T-helper 17 cell (primary cell): ENCODE measurements around the gene KCTD8. TPM values are rescaled to one million over a fixed set of nuclear protein-coding genes. Genes with fewer than 3 reads are reported as not detected.

ENCODE experiments used
- ATAC-seq: fragments of 150-1000 bp; cut with Tn5 transposase; 2 replicates; pipeline ENCODE4 v1.10.0; 2021; ENCODE audit warnings: mild to moderate bottlenecking, moderate library complexity
- DNase-seq, 3 donors: peaks; one replicate each; pipeline versions ENCODE4 v3.0.0 to v3.0.0-alpha.2; 2020 to 2021
- H3K9me3 ChIP-seq: one replicate; pipeline ENCODE4 v1.7.0; 2013; ENCODE audit warnings: low read length, mild to moderate bottlenecking; ENCODE audit not compliant: control insufficient read depth, poor library complexity, severe bottlenecking
- H3K27ac Mint-ChIP-seq: one replicate; pipeline ENCODE4 v1.8.0; 2022; ENCODE audit warnings: mild to moderate bottlenecking, moderate library complexity, mixed read lengths
- H3K27me3 Mint-ChIP-seq: one replicate; pipeline ENCODE4 v1.8.0; 2022; ENCODE audit warnings: mixed read lengths
- H3K36me3 Mint-ChIP-seq: one replicate; pipeline ENCODE4 v1.8.0; 2022; ENCODE audit warnings: low read depth, mixed read lengths
- H3K4me1 Mint-ChIP-seq: one replicate; pipeline ENCODE4 v1.8.0; 2022; ENCODE audit warnings: mild to moderate bottlenecking, mixed read lengths
- H3K4me3 Mint-ChIP-seq: one replicate; pipeline ENCODE4 v1.8.0; 2022; ENCODE audit warnings: mild to moderate bottlenecking, moderate library complexity, mixed read lengths
- total RNA-seq, 4 donors: library from RNA in 2 of 4; stranded (reverse) in 2 of 4; gene quantifications; one replicate each; pipeline ENCODE4 v1.2.3 and lab custom pipeline; 2022 to 2026

Gene KCTD8
- total RNA-seq, 2 donors from 2014 or later, result not detected

DNA sequence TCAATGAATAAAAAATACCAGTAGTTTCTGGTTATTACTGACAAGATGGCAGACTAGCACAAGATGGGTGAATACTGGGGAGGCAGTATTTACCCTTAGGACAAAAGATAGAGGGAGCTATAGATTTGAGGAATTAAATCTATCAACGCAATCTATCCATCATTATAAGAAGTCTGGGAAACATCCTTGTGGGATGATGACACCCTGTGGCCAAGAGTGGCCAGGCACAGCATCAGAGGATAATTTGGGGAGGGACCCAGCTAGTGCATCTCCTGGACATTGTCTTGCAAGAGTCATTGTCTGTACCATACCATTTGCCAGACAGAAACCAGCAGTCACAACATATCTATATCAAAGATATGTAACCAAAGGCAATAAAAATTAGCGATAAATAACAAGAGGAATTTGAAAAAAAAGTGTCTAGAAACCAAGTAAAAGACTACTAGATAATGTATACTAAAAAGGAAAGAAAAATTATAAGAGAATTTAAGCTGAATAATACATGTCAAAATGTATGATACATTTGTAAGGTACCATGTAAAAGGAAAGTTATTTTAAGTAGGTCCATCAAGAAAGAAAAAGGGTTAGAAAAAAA, 22.9 kb downstream of the KCTD8 start:
- Mint-ChIP-seq H3K27ac (no peak overlapping the region), H3K27me3 (no peaks in the 10 kb centered on the region), H3K4me1 (no peaks in the 10 kb centered on the region), H3K4me3 (no peak overlapping the region), H3K36me3 (no peaks in the 10 kb centered on the region)
- DNase-seq (no peak), ATAC-seq (no peak)
- peaks cover 3% of the 10 kb centered on the region for H3K9me3 ChIP-seq

DNA sequence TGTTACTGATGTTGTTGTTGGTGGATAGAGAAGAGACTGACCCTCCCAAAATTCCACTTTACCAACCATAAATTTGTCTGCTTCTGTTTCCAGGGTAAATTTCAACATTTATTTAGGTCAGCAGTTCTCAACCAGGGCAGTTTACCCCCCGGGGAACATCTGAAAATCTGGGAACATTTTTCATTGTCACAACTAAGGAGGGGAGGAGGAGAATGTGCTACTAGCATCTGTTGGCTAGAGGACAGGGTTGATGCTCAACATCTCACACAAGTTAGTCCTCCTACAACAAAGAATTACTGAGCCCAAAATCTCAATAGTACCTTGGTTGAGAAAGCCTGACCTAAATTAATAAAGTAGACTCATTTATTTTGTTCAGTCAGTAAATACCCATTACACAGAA, 25.7 kb downstream of the KCTD8 start:
- ATAC-seq (no peak), DNase-seq (no peak)
- H3K36me3 Mint-ChIP-seq, result no peaks in the 10 kb centered on the region
- H3K27me3 Mint-ChIP-seq, result no peaks in the 10 kb centered on the region
- no peak overlapping the region for H3K27ac Mint-ChIP-seq
- H3K9me3 ChIP-seq, result peaks cover 3% of the 10 kb centered on the region
- H3K4me3 Mint-ChIP-seq, result no peak overlapping the region
- no peaks in the 10 kb centered on the region for H3K4me1 Mint-ChIP-seq

DNA sequence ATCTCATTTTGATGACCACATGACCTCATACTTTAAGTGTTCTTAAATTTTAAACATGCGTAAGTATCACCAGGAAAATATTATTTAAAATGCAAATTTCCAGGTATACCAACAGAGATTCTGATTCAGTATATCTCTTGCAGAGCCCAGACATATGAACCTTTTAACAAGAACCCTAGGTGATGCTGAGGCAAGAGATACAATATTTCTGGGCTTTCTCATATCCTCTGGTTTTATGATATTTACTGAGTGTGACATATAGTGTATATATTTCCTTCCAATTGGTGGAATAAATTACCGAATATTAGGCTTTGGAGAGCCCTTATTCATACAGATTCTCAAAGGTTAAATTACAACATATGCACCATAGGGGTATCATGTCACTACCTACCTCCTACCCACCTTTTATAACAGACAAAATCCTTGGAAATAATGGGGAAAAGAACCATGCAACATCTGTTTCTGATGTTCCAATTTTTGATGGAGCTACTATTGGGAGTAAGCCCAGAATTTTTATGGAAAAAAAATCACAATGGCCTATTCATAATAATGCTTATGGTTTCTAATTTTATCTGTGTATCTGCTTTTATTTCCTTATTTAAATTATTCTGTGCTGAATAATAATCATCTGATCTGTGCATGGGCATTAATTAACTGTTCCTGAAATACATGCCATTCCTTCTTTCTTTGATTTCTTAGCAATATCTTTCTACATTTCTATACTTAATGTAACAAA, 27.1 kb downstream of the KCTD8 start:
- H3K27me3 Mint-ChIP-seq, result no peaks in the 10 kb centered on the region
- H3K27ac Mint-ChIP-seq, result no peak overlapping the region
- H3K36me3 Mint-ChIP-seq, result no peaks in the 10 kb centered on the region
- peaks cover 3% of the 10 kb centered on the region for H3K9me3 ChIP-seq
- ATAC-seq, result no peak
- no peaks in the 10 kb centered on the region for H3K4me1 Mint-ChIP-seq
- no peak overlapping the region for H3K4me3 Mint-ChIP-seq
- no peak for DNase-seq

DNA sequence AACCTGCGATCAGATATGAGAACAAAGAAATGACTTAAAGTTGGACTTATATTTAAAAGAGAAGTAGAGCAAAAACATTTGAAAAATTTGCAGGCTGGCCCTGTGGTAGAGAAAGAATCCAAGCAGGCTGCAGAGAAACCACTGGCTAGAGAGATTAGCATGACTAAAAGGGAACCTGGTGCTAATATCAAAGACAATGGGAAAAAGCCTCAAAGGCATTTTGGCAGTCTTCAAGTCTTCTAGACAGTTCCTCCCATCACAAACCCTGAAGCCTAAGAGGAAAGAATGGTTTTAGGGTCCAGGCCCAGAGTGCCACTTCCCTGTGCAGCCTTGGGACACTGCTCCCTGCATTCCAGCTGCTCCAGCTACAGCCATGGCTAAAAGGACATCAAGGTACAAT, 33.4 kb downstream of the KCTD8 start:
- H3K36me3 Mint-ChIP-seq, result no peaks in the 10 kb centered on the region
- no peak overlapping the region for H3K4me3 Mint-ChIP-seq
- no peaks in the 10 kb centered on the region for H3K27me3 Mint-ChIP-seq
- ATAC-seq (no peak), DNase-seq (no peak)
- H3K4me1 Mint-ChIP-seq, result no peaks in the 10 kb centered on the region
- H3K9me3 ChIP-seq, result no peaks in the 10 kb centered on the region
- H3K27ac Mint-ChIP-seq, result no peak overlapping the region

- no peak for ATAC-seq
- Mint-ChIP-seq H3K27ac (no peak overlapping the region), H3K4me1 (no peaks in the 10 kb centered on the region), H3K36me3 (no peaks in the 10 kb centered on the region), H3K27me3 (no peaks in the 10 kb centered on the region), H3K4me3 (no peak overlapping the region)
- no peak for DNase-seq
- H3K9me3 ChIP-seq, result no peaks in the 10 kb centered on the region
Measured at GRCh38 chr4:44368413-44369167, 80.0 kb downstream of the KCTD8 start.

GRCh38 chr4:44354172-44354571, 94.4 kb downstream of the KCTD8 start:
- no peaks in the 10 kb centered on the region for H3K4me1 Mint-ChIP-seq

DNA sequence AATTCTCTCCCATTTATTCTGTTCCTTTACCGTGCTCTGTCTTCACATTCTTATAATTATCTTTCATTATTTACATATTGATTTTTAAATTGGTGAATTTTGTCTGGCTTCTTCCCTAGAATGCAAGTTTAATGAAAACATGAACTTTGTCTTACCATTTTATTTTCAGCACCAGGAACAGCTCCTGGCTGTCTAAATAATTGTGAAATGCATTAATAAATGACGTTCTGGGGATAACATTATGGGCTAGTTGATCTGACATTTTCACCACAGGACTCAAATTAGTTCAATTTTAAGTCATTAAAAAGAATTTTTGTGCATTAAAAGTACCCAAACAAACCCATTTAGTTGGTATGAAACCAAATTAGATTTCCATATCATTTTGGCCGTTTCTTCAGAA, 97.5 kb downstream of the KCTD8 start:
- H3K36me3 Mint-ChIP-seq, result no peaks in the 10 kb centered on the region

More at GRCh38 chr4:44354172-44354571, 94.4 kb downstream of the KCTD8 start:
- H3K9me3 ChIP-seq, result no peaks in the 10 kb centered on the region
- H3K27me3 Mint-ChIP-seq, result no peaks in the 10 kb centered on the region
- H3K36me3 Mint-ChIP-seq, result no peaks in the 10 kb centered on the region
- ATAC-seq (no peak), DNase-seq (no peak)
- H3K27ac Mint-ChIP-seq, result no peak overlapping the region
- no peak overlapping the region for H3K4me3 Mint-ChIP-seq

DNA sequence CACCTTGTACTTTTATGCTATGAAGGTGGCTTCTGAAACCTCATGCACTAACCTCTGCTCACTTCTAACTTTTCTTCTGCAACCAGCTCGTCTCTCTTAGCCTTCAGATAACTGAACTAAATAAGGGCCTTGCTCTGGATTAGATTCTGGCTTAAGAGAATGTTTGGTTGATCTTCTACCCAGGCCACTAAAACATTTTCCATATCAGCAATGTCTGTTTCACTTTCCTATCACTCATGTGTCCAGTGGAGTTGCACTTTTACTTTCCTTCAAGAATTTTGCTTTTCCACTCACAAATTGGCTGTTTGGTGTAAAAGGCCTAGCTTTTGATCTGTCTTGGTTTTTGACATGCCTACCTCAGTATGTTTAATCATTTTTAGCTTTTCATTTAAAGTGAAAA, 105.8 kb downstream of the KCTD8 start:
- H3K4me1 Mint-ChIP-seq, result no peaks in the 10 kb centered on the region
- no peaks in the 10 kb centered on the region for H3K9me3 ChIP-seq
- H3K27ac Mint-ChIP-seq, result no peak overlapping the region
- H3K36me3 Mint-ChIP-seq, result no peaks in the 10 kb centered on the region
- H3K27me3 Mint-ChIP-seq, result no peaks in the 10 kb centered on the region
- DNase-seq (no peak), ATAC-seq (no peak)
- H3K4me3 Mint-ChIP-seq, result no peak overlapping the region

More for the DNA sequence above, 97.5 kb downstream of the KCTD8 start:
- H3K27ac Mint-ChIP-seq, result no peak overlapping the region
- no peaks in the 10 kb centered on the region for H3K4me1 Mint-ChIP-seq
- H3K27me3 Mint-ChIP-seq, result no peaks in the 10 kb centered on the region
- H3K9me3 ChIP-seq, result no peaks in the 10 kb centered on the region
- H3K4me3 Mint-ChIP-seq, result no peak overlapping the region
- ATAC-seq (no peak), DNase-seq (no peak)

GRCh38 chr4:44326741-44327140, 121.9 kb downstream of the KCTD8 start:
- no peaks in the 10 kb centered on the region for H3K36me3 Mint-ChIP-seq
- no peaks in the 10 kb centered on the region for H3K4me1 Mint-ChIP-seq
- no peak for ATAC-seq
- no peak overlapping the region for H3K27ac Mint-ChIP-seq
- H3K4me3 Mint-ChIP-seq, result no peak overlapping the region
- no peak for DNase-seq
- H3K9me3 ChIP-seq, result no peaks in the 10 kb centered on the region
- no peaks in the 10 kb centered on the region for H3K27me3 Mint-ChIP-seq

DNA sequence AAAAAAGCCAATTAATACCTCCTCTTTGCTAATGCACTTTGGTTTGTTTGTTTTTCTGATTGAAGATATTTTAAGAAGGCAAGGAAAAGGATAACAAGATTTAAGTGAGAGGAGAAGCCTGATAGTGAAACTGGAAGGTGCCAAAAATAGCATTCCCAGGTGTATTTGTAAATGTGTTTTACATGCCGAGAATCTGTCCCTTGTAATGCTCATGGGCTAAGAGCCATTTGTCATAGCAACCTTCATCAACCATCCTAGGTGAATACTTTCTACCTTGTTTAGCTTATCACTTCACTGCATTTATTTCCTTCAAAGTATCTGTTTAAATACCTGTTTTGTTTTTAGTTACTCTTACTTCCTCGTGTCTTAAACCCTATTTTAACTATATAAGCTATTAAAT, 127.8 kb downstream of the KCTD8 start:
- ATAC-seq (no peak), DNase-seq (no peak)
- H3K27ac Mint-ChIP-seq, result no peak overlapping the region
- H3K9me3 ChIP-seq, result no peaks in the 10 kb centered on the region
- H3K36me3 Mint-ChIP-seq, result no peaks in the 10 kb centered on the region
- H3K27me3 Mint-ChIP-seq, result no peaks in the 10 kb centered on the region
- H3K4me1 Mint-ChIP-seq, result no peaks in the 10 kb centered on the region
- H3K4me3 Mint-ChIP-seq, result no peak overlapping the region

DNA sequence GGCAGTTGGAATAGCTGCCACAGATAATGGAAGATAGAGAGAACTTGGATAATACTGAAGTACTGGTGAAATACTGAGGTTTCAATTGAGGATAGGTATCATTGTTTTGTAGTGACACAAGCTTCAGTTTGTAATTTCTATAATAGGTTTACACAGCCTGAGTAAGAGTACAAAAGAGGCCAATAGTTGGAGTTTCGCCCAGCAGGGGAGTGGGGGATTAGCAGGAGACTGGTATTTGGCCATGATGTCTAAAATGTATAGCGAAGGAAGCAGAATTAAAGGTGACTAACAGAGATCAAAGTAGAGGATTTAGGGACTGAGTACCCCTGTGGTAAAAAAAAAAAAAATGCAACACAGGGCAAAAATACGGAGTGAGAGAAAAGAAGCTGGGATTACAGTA, 129.5 kb downstream of the KCTD8 start:
- no peak overlapping the region for H3K4me3 Mint-ChIP-seq
- no peaks in the 10 kb centered on the region for H3K27me3 Mint-ChIP-seq
- H3K4me1 Mint-ChIP-seq, result no peaks in the 10 kb centered on the region
- ATAC-seq, result no peak
- no peak for DNase-seq
- no peaks in the 10 kb centered on the region for H3K36me3 Mint-ChIP-seq
- no peaks in the 10 kb centered on the region for H3K9me3 ChIP-seq
- no peak overlapping the region for H3K27ac Mint-ChIP-seq

GRCh38 chr4:44313702-44314101, 134.9 kb downstream of the KCTD8 start:
- Mint-ChIP-seq H3K36me3 (no peaks in the 10 kb centered on the region), H3K27me3 (no peaks in the 10 kb centered on the region), H3K27ac (no peak overlapping the region), H3K4me3 (no peak overlapping the region), H3K4me1 (no peaks in the 10 kb centered on the region)
- no peak for ATAC-seq
- no peaks in the 10 kb centered on the region for H3K9me3 ChIP-seq
- DNase-seq, result no peak

DNA sequence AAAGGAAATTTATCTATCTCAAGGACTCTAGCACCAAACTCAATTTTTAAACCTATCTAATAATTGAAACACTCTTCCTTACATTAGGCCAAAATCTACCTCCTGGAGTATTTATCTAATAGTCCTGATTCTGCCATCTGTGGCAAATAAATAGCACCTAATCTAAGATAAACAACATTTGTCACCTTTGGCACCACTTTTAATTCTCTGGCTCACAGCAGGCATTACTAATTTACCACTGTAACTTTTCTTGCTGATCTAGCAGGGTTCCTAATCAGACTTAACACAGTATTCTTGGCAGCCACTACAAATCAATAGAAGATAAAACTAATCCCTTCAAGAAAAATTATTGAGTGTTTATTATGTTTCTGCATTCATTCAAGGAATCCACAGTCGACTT, 161.1 kb downstream of the KCTD8 start:
- Mint-ChIP-seq H3K4me1 (no peaks in the 10 kb centered on the region), H3K4me3 (no peak overlapping the region), H3K36me3 (no peaks in the 10 kb centered on the region), H3K27ac (no peak overlapping the region), H3K27me3 (no peaks in the 10 kb centered on the region)
- ATAC-seq (no peak), DNase-seq (no peak)
- no peaks in the 10 kb centered on the region for H3K9me3 ChIP-seq
